HG03108 (cell line): ENCODE measurements around the gene TMEM267.
"Not testable (repeated sequence)": the region's sequence is repeated elsewhere in the genome, so short reads cannot be mapped to it uniquely, and the experiment has no call there.

Experiments used
- ATAC-seq: cut with Tn5 transposase; IDR thresholded peaks from one replicate; pipeline ENCODE4 v1.9.1; 2021; ENCODE audit warnings: moderate library complexity; ENCODE audit not compliant: unreplicated experiment

The TMEM267 gene

DNA sequence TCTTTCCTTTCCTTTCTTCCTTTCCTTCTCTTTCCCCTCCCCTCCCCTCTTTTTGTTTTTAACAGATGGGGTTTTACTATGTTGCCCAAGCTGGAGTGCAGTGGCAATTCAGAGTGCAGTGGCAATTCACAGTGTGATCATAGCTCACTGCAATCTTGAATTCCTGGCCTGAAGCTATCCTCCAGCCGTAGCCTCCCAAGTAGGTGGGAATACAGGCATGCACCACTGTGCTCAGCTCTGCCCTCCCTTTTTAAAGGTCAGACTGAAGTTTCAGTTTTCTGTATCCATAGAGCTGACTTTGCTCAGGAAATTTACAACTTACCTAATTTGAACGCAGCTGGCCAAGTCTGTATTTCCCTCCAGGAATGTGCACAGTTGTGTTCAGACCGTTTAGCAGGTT, 72.2 kb downstream of the TMEM267 start:
- ATAC-seq = no peak

- ATAC-seq = no peak
Observed at GRCh38 chr5:43410414-43410813, 73.3 kb downstream of the TMEM267 start.

DNA sequence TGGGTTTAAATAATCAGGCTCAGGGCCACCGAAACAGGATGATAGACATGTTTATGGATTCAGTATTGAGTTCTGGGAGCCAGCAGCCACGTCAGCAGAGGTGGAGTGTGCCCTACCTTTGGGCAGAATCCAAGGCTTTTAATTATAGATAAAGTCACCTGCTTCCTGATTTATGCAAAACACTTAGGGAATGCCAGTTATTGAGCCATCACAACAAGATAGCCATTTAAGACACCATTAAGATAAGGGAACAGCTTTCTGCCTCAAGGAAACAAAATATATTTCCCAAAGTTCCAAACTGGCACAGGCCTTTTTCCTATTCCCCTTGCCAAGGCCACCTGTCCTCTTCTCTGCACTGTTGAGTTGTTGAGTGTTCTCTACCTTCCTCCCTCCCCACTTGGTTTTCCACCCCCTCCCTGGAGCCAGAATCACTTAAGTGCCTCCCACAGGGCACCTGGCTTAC, 73.8 kb downstream of the TMEM267 start:
- no peak for ATAC-seq

GRCh38 chr5:43402524-43403066, 81.1 kb downstream of the TMEM267 start:
- not testable (repeated sequence) for ATAC-seq

- ATAC-seq = no peak
Observed at GRCh38 chr5:43401827-43402226, 81.8 kb downstream of the TMEM267 start.

DNA sequence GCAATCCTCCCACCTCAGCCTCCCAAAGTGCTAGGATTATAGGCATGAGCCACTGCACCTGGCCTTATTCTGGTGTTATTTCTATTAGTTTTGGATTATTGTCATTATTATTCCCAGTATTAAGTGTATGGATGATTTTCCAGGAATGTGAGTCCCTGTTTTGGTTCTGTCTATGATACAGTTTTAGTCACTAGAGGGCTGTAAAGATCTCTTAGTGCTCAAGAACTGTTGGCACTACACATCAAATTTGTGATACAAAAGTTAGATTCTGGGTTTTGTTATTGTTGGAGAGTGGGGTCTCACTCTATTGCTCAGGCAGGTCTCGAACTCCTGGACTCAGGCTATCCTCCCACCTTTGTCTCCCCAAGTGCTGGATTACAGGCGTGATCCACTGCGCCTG, 83.6 kb downstream of the TMEM267 start:
- no peak for ATAC-seq

DNA sequence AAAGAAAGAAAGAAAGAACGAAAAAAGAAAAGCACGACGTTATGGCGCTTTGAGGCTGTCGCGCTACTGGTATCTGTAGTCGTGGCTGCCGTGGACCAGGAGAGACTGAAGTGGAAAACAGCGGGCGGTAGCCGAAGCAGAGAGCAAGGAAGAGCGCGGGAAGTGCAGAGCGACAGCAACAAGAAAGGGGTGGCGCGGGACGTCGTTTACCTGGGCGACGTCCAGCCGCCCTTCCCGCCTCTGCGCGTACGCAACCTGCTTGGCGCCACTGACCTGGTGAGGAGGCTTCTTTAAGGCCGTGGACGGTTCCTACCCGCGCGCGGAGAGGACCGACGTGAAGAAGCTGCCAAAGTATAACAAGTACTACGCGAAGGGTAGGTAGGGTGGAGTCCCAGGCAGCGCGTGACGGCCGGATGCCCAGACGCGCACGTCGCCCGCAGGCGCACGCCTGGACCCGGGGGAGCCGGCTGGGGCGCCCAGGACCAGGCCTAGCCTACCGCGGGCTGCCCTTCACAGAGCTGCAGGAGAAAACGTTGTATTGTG, 86.8 kb downstream of the TMEM267 start:
- peak; percentile 97 for ATAC-seq
